Measurements from ENCODE around the gene TPSB2.
"Not testable (repeated sequence)": the region's sequence is repeated elsewhere in the genome, so short reads cannot be mapped to it uniquely, and the experiment has no call there.

GRCh38 chr16:1241081-1241480, 11.1 kb upstream of the TPSB2 start:
- not testable (repeated sequence) for TF ChIP-seq CTCF (IDR thresholded peaks at IDR 0.05; ENCODE audit: insufficient read depth, low read depth, low read length); EZH2 (IDR thresholded peaks at IDR 0.05; ENCODE audit: insufficient read depth, low read length)

All from astrocyte (in vitro differentiated cells and primary cell).